Activated CD8-positive, alpha-beta T cell treated with anti-CD3 and anti-CD28 coated beads for 36 hours (primary cell): ENCODE measurements around the gene TBC1D19. TPM values are rescaled to one million over a fixed set of nuclear protein-coding genes. Genes with fewer than 3 reads are reported as not detected.
A peak's percentile ranks its signal among the peaks of the same experiment; 100 is the strongest.

ENCODE experiments used
- ATAC-seq: fragments of 200-7000 bp; cut with Tn5 transposase; one replicate; pipeline ENCODE4 v1.10.0; 2021; ENCODE audit warnings: mild to moderate bottlenecking, moderate library complexity
- CTCF ChIA-PET: fragments of 350-600 bp; sonication (Branson Sonifier 250); formaldehyde crosslinking; loops from one replicate; lab custom pipeline; 2021; ENCODE audit warnings: antibody characterized with exemption; lab: Charles Lee
- POLR2A ChIA-PET: fragments of 350-600 bp; sonication (Branson Sonifier 250); formaldehyde crosslinking; loops from one replicate; lab custom pipeline; 2021; ENCODE audit warnings: antibody characterized with exemption; lab: Charles Lee
- DNase-seq: peaks from one replicate; pipeline ENCODE4 v3.0.0-alpha.2; 2020
- H3K27ac Mint-ChIP-seq: one replicate; pipeline ENCODE4 v1.8.0; 2021; ENCODE audit warnings: mild to moderate bottlenecking, mixed read lengths
- H3K27me3 Mint-ChIP-seq: one replicate; pipeline ENCODE4 v1.8.0; 2021; ENCODE audit warnings: mixed read lengths
- H3K36me3 Mint-ChIP-seq: one replicate; pipeline ENCODE4 v1.8.0; 2021; ENCODE audit warnings: low read depth, mixed read lengths
- H3K4me1 Mint-ChIP-seq: one replicate; pipeline ENCODE4 v1.8.0; 2021; ENCODE audit warnings: low read depth, mixed read lengths
- H3K4me3 Mint-ChIP-seq: one replicate; pipeline ENCODE4 v1.8.0; 2021; ENCODE audit warnings: mild to moderate bottlenecking, moderate library complexity, mixed read lengths
- H3K9me3 Mint-ChIP-seq: one replicate; pipeline ENCODE4 v1.8.0; 2021; ENCODE audit warnings: mixed read lengths
- intact Hi-C: fragments of 100-400 bp; cut with micrococcal nuclease; formaldehyde crosslinking; loops from one replicate; pipeline ENCODE4 v1.10.0; 2022
- total RNA-seq, 2 experiments: library from RNA; stranded (reverse); gene quantifications; one replicate each; pipeline ENCODE4 v1.2.3, GENCODE V29; 2021
- TF ChIP-seq, protein P1 (sequence below): fragments of 200-600 bp; IDR thresholded peaks from one replicate; pipeline ENCODE4 v1.8.0; 2022; ENCODE audit warnings: antibody characterized with exemption, mild to moderate bottlenecking

TBC1D19 gene
- total RNA-seq, 2 experiments from 2014 or later = 4.0 to 4.5 TPM

DNA sequence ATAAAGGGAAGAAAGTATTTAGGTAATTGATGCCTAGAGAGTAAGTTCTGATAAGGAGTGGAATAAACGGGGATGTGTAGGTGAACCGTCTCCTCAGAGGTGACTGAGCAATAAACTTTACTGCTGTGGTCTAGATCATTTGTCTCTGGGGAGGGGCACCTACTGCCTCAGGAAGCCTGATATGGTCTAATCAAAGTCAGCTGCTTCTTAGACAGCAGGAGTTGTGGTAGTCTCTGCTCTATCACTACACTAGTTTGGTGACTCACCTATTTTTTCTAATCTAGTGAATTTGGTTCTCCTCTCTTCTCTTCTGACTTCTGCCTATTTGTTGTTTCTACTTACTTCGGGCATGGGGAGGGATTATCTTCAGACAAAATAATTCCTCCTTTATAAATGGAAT lies 181.6 kb downstream of the TBC1D19 start:
- Mint-ChIP-seq H3K36me3 (peaks cover 6% of the 10 kb centered on the region), H3K27ac (no peak overlapping the region), H3K9me3 (no peaks in the 10 kb centered on the region), H3K4me1 (peaks cover 2% of the 10 kb centered on the region), H3K27me3 (no peaks in the 10 kb centered on the region), H3K4me3 (no peak overlapping the region)
- intact Hi-C loops = no loop called here
- ATAC-seq (peak; percentile 39), DNase-seq (no peak)
- TF ChIP-seq, protein P1, sequence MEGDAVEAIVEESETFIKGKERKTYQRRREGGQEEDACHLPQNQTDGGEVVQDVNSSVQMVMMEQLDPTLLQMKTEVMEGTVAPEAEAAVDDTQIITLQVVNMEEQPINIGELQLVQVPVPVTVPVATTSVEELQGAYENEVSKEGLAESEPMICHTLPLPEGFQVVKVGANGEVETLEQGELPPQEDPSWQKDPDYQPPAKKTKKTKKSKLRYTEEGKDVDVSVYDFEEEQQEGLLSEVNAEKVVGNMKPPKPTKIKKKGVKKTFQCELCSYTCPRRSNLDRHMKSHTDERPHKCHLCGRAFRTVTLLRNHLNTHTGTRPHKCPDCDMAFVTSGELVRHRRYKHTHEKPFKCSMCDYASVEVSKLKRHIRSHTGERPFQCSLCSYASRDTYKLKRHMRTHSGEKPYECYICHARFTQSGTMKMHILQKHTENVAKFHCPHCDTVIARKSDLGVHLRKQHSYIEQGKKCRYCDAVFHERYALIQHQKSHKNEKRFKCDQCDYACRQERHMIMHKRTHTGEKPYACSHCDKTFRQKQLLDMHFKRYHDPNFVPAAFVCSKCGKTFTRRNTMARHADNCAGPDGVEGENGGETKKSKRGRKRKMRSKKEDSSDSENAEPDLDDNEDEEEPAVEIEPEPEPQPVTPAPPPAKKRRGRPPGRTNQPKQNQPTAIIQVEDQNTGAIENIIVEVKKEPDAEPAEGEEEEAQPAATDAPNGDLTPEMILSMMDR = no peak
- ChIA-PET POLR2A (no interaction called here), CTCF (no interaction called here)

DNA sequence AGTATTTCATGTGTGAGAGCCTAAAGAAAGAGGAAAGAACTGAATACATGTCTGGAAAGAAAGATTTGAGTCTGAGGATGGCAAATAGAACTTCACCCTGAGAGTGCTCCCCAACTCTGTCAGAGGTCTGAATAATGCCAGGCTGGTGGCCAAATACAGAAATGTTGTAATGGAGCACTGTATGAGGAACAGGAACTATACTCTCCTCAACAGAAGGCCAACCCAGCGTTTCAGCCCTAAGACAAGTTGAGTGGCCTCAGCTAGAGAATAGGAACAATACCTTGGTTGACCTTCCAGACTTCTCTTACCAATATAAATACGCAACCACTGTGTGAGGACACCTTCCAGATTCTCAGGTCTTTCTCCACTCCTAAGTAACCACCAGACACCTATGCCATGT lies 182.3 kb downstream of the TBC1D19 start:
- Mint-ChIP-seq H3K27me3 (no peaks in the 10 kb centered on the region), H3K27ac (no peak overlapping the region), H3K4me1 (peaks cover 2% of the 10 kb centered on the region), H3K9me3 (no peaks in the 10 kb centered on the region), H3K36me3 (peaks cover 10% of the 10 kb centered on the region), H3K4me3 (no peak overlapping the region)
- ChIA-PET POLR2A (no interaction called here), CTCF (no interaction called here)
- DNase-seq (no peak), ATAC-seq (no peak)
- TF ChIP-seq, protein P1 = no peak
- intact Hi-C loops = no loop called here

DNA sequence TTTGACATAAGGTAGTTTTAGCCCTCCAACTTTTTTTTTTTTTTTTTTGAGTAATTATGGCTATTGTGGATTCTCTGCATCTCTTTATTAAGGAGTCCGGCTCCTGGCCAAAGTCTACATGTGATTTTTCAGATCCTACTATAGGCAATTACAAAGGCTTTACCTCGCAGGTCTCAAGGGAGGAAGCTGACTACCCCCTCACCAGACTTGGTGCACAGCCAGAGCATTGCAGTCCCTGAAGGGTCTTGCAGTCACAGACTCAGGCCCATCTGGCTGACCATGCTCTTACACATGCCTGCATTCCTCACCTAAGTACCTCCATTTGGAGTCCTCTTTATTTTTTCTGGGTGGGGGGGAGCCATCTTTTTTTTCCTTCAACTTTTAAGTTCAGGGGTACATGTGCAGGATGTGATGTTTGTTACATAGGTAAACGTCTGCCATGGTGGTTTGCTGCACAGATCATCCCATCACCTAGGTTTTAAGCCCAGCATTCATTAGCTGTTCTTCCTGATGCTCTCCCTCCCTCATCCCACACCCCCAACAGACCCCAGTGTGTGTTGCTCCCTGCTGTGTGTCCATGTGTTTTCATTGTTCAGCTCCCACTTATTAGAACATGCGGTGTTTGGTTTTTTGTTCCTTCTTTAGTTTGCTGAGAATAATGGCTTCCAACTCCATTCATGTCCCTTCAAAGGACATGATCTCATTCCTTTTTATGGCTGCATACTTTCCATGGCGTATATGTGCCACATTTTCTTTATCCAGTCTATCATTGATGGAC lies 188.4 kb downstream of the TBC1D19 start:
- H3K27me3 Mint-ChIP-seq = no peaks in the 10 kb centered on the region
- intact Hi-C loops = no loop called here
- no peak overlapping the region for H3K4me3 Mint-ChIP-seq
- CTCF ChIA-PET = no interaction called here
- H3K27ac Mint-ChIP-seq = no peak overlapping the region
- H3K9me3 Mint-ChIP-seq = peaks cover 1% of the 10 kb centered on the region
- H3K36me3 Mint-ChIP-seq = peaks cover 14% of the 10 kb centered on the region
- TF ChIP-seq, protein P1 = no peak
- ATAC-seq (no peak), DNase-seq (no peak)
- POLR2A ChIA-PET = no interaction called here
- H3K4me1 Mint-ChIP-seq = no peaks in the 10 kb centered on the region

DNA sequence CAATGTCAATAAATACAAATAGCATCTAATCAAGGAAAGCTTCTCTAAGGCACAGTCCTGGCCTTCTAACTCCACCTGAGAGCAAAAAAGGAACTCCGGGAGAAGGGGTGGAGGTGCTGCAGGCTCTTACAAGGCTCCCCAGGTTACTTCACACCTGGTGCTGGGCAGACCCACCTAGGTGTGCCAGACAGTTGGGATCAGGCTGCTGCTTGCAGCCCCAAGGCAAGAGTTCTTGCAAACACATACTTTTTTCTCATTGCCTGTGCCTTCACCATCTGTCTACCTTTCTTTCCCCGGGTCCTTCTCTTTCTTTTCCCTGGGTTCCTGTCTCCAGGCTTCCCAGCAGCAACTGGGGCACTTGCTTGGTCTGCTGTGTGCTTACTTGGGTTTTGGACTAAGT lies 195.3 kb downstream of the TBC1D19 start:
- no peaks in the 10 kb centered on the region for H3K27me3 Mint-ChIP-seq
- H3K27ac Mint-ChIP-seq = no peak overlapping the region
- intact Hi-C loops = no loop called here
- H3K4me1 Mint-ChIP-seq = no peaks in the 10 kb centered on the region
- ChIA-PET POLR2A (no interaction called here), CTCF (interaction anchor here (1.3 kb wide), 1 partner anchor 11 kb away, joined by 4 read pairs; no protein-coding TSS in a partner anchor)
- no peak for DNase-seq
- ATAC-seq = no peak
- peaks cover 9% of the 10 kb centered on the region for H3K36me3 Mint-ChIP-seq
- no peak overlapping the region for H3K4me3 Mint-ChIP-seq
- H3K9me3 Mint-ChIP-seq = peaks cover 1% of the 10 kb centered on the region
- TF ChIP-seq, protein P1 = no peak

DNA sequence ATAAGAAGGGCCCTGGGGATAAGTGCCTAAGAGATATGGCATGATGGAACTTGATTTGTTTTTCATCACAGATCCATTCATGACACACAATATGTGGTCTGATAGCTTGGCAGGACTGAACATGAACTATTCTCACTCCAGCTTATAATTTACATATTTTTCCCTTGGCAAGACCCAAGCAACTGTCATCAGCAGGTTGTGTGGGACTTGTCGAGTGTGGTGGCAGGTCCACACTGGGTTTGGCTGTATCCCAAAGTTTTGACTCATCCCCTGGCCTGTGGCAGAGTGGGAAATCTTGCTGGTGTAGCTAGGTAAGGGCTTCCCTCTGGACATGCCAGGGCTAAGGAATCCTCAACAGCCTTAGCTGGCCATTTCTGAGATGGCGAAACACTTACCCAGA lies 195.8 kb downstream of the TBC1D19 start:
- ChIA-PET CTCF (interaction anchor here (1.3 kb wide), 1 partner anchor 12 kb away, joined by 4 read pairs; no protein-coding TSS in a partner anchor), POLR2A (no interaction called here)
- no peak for ATAC-seq
- Mint-ChIP-seq H3K4me3 (no peak overlapping the region), H3K27me3 (no peaks in the 10 kb centered on the region), H3K27ac (no peak overlapping the region), H3K36me3 (peaks cover 8% of the 10 kb centered on the region), H3K9me3 (no peaks in the 10 kb centered on the region), H3K4me1 (no peaks in the 10 kb centered on the region)
- intact Hi-C loops = no loop called here
- DNase-seq = no peak
- TF ChIP-seq, protein P1 = no peak
